ENCODE results near the gene ADAM10. TPM values are rescaled to one million over a fixed set of nuclear protein-coding genes. Genes with fewer than 3 reads are reported as not detected.

ADAM10 gene
- total and polyA plus RNA-seq, 2 of the 8 experiments (the other 6 are each of a cell fraction or from before 2014, with no cell fraction given) = 46.5 to 163 TPM

DNA sequence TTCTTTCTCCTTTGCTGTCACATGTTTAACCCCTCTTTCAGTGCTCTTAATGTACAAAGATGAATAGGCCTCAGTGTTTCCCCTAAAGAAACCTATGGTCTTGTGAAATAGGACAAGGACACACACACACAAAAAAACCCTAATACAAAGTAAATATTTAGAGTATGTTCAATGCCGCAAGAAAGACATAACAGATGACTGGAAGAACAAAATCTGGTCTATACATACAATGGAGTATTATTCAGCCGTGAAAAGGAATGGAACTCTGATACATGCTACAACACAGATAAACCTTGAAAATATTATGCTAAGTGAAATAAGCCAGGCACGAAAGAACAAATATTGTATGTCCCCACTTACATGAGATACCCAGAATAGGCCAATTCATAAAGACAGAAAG lies 123.1 kb downstream of the ADAM10 start:
- Histone ChIP-seq H2AFZ (ENCODE audit: low read length) (no peak overlapping the region), H3K23ac (ENCODE audit: insufficient read length) (no peak overlapping the region), H3K56ac (replicated peaks; ENCODE audit: insufficient read length, low read depth, low read length) (no peak overlapping the region), H3K4me1 (replicated peaks in 1 of 4; ENCODE audit: control insufficient read depth in 3 of 4, insufficient read depth in 4 of 4, low read length in 3 of 4) (no peaks in the 10 kb centered on the region), H2BK15ac (ENCODE audit: low read length) (no peak overlapping the region), H2BK12ac (ENCODE audit: low read depth, low read length) (no peak overlapping the region), H3K9ac (replicated peaks in 1 of 4; ENCODE audit: extremely low read depth in 1 of 4, low read depth in 3 of 4, low read length in 3 of 4) (no peak overlapping the region), H2BK120ac (replicated peaks; ENCODE audit: low read depth, low read length) (no peak overlapping the region), H3K14ac (ENCODE audit: insufficient read length) (no peak overlapping the region), H2AK5ac (ENCODE audit: low read depth, low read length) (no peak overlapping the region), H3K27ac (ENCODE audit: low read depth, low read length) (no peak overlapping the region), H3K79me2 (ENCODE audit: control insufficient read depth in 1 of 2, insufficient read depth in 2 of 2, low read length in 2 of 2) (no peaks in the 10 kb centered on the region), H3K79me1 (ENCODE audit: low read depth, low read length) (no peaks in the 10 kb centered on the region), H4K5ac (ENCODE audit: insufficient read length, low read depth, low read length) (no peak overlapping the region), H4K20me1 (replicated peaks in 1 of 2; ENCODE audit: control insufficient read depth in 1 of 2, insufficient read depth in 2 of 2, low read length in 2 of 2) (no peaks in the 10 kb centered on the region), H3K18ac (ENCODE audit: extremely low read depth, low read length) (no peak overlapping the region), H2BK5ac (ENCODE audit: low read depth, low read length) (no peak overlapping the region), H3K4me2 (ENCODE audit: insufficient read depth in 1 of 2, low read depth in 2 of 2, low read length in 2 of 2) (no peak overlapping the region), H3K36me3 (ENCODE audit: control insufficient read depth in 2 of 4, insufficient read depth in 4 of 4, low read length in 3 of 4) (peaks cover 0 to 8% (median 4%) of the 10 kb centered on the region in 4 experiments; a peak in 3 of 8 replicates), H3K9me3 (ENCODE audit: insufficient read depth in 2 of 2, low read depth in 1 of 2, low read length in 1 of 2) (no peaks in the 10 kb centered on the region; a peak in 1 of 4 replicates), H4K91ac (replicated peaks; ENCODE audit: insufficient read length, low read length) (no peak overlapping the region), H3K4ac (replicated peaks; ENCODE audit: insufficient read length, low read depth, low read length) (no peak overlapping the region), H3K27me3 (replicated peaks in 1 of 4; ENCODE audit: control insufficient read depth in 3 of 4, extremely low read depth in 1 of 4, insufficient read depth in 3 of 4, low read length in 3 of 4) (no peaks in the 10 kb centered on the region), H3K23me2 (ENCODE audit: low read depth, low read length) (no peaks in the 10 kb centered on the region), H3K4me3 (ENCODE audit: extremely low read depth in 1 of 4, insufficient read depth in 2 of 4, low read depth in 3 of 4, low read length in 4 of 4) (no peak overlapping the region), H4K8ac (ENCODE audit: extremely low read depth, insufficient read depth, low read length) (no peak overlapping the region), H2BK20ac (ENCODE audit: low read length) (no peak overlapping the region)
- DNase-seq (ENCODE audit: low read depth in 1 of 2, low spot score in 2 of 2) (no peak), FAIRE-seq (no peak)
- POLR2A ChIA-PET (ENCODE audit: partially characterized antibody) = no interaction called here
- WGBS, 2 experiments (ENCODE audit: extremely low coverage in 1 of 2, insufficient coverage in 1 of 2, insufficient read length in 1 of 2, insufficient replicate concordance in 2 of 2, low coverage in 1 of 2, low lambda C conversion rate in 2 of 2, missing lambda C conversion rate in 1 of 2) = 92% methylated on average over 3 of the region's 3 CpGs; no CpG with 5 or more reads in 1 of the 2 experiments
- CTCF ChIA-PET (ENCODE audit: partially characterized antibody) = interaction anchor here (0.6 kb wide), 1 partner anchor 766 kb away, joined by 3 read pairs; no protein-coding TSS in a partner anchor
- TF ChIP-seq YY1 (IDR thresholded peaks at IDR 0.05; ENCODE audit: low read depth, low read length) (no peak), ATF2 (IDR thresholded peaks at IDR 0.05; ENCODE audit: low read length) (no peak), CTBP2 (IDR thresholded peaks at IDR 0.05; ENCODE audit: borderline replicate concordance, insufficient read depth, insufficient read length, low read length) (no peak), KDM4A (IDR thresholded peaks at IDR 0.05; ENCODE audit: low read depth, low read length, severe bottlenecking) (no peak), USF2 (IDR thresholded peaks at IDR 0.05; ENCODE audit: low read length) (no peak), CREB1 (IDR thresholded peaks at IDR 0.05) (no peak), SIN3A (conservative IDR thresholded peaks at IDR 0.05 in 1 of 2, IDR thresholded peaks at IDR 0.05 in 1 of 2; ENCODE audit: low read depth in 1 of 2, low read length in 2 of 2) (no peak)
- TF ChIP-seq, protein P1, sequence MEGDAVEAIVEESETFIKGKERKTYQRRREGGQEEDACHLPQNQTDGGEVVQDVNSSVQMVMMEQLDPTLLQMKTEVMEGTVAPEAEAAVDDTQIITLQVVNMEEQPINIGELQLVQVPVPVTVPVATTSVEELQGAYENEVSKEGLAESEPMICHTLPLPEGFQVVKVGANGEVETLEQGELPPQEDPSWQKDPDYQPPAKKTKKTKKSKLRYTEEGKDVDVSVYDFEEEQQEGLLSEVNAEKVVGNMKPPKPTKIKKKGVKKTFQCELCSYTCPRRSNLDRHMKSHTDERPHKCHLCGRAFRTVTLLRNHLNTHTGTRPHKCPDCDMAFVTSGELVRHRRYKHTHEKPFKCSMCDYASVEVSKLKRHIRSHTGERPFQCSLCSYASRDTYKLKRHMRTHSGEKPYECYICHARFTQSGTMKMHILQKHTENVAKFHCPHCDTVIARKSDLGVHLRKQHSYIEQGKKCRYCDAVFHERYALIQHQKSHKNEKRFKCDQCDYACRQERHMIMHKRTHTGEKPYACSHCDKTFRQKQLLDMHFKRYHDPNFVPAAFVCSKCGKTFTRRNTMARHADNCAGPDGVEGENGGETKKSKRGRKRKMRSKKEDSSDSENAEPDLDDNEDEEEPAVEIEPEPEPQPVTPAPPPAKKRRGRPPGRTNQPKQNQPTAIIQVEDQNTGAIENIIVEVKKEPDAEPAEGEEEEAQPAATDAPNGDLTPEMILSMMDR (IDR thresholded peaks at IDR 0.05; ENCODE audit: control extremely low read depth in 1 of 3, insufficient read depth in 1 of 3, low read depth in 1 of 3, low read length in 3 of 3) = no peak

All from H1 (cell line).